BJ (cell line): ENCODE measurements around the gene SAPCD2. TPM values are rescaled to one million over a fixed set of nuclear protein-coding genes. Genes with fewer than 3 reads are reported as not detected.
A peak's percentile ranks its signal among the peaks of the same experiment; 100 is the strongest.

Source experiments
- CTCF ChIA-PET: fragments of 350-600 bp; formaldehyde crosslinking; extraction: SDS; loops from one replicate; lab custom pipeline; 2021; ENCODE audit warnings: antibody characterized with exemption, inconsistent platforms; lab: Yijun Ruan, JAX
- POLR2A ChIA-PET: fragments of 300-600 bp; sonication (Branson Sonifier 250); formaldehyde crosslinking; extraction: SDS; loops from one replicate; lab custom pipeline; 2021; ENCODE audit warnings: antibody characterized with exemption; lab: Charles Lee
- DNase-seq: peaks from one replicate; pipeline ENCODE4 v3.0.0-alpha.2; 2011; ENCODE audit warnings: low read depth
- H3K27me3 ChIP-seq: 2 replicates; pipeline ENCODE4 v1.6.0; 2011; ENCODE audit warnings: low read length; ENCODE audit not compliant: control insufficient read depth, insufficient read depth
- H3K36me3 ChIP-seq: 2 replicates; pipeline ENCODE4 v1.5.1; 2011; ENCODE audit warnings: low read length; ENCODE audit not compliant: control insufficient read depth, insufficient read depth
- H3K4me3 ChIP-seq: 2 replicates; pipeline ENCODE4 v1.5.1; 2011; ENCODE audit warnings: low read depth, mild to moderate bottlenecking, control low read depth, low read length
- CTCF ChIP-seq: IDR thresholded peaks from 2 replicates; pipeline ENCODE4 v1.5.1; 2011; ENCODE audit warnings: low read depth, mild to moderate bottlenecking, control low read depth, inconsistent platforms, low read length, moderate library complexity; ENCODE audit not compliant: insufficient read depth
- polyA plus RNA-seq: library from polyadenylated mRNA; depleted of rRNA; stranded (reverse); fragments of >200 nt; gene quantifications from 2 replicates; pipeline ENCODE4 v1.2.3, GENCODE V29; 2011

SAPCD2 gene
- polyA plus RNA-seq, 1 experiment: 8.6 TPM

- ChIA-PET CTCF (interaction anchor here (0.8 to 4.3 kb wide), 8 partner anchors 10 to 178 kb away, joined by 3 to 153 read pairs (median 11); partner anchors contain the start of genes ABCA2, CYSRT1 and SAPCD2), POLR2A (no interaction called here)
- Histone ChIP-seq H3K36me3 (peaks cover 1% of the 10 kb centered on the region; the same call in 1 of the 2 replicates), H3K27me3 (peaks cover 7% of the 10 kb centered on the region; the same call in 1 of the 2 replicates), H3K4me3 (peak overlapping the region; percentile 55)
- DNase-seq: no peak
- no peak for TF ChIP-seq CTCF
Observed at GRCh38 chr9:137045294-137046087, 24.9 kb downstream of the SAPCD2 start.

- DNase-seq: no peak
- Histone ChIP-seq H3K4me3 (peak overlapping the region; percentile 55), H3K27me3 (peaks cover 7% of the 10 kb centered on the region; the same call in 1 of the 2 replicates), H3K36me3 (peaks cover 5% of the 10 kb centered on the region)
- TF ChIP-seq CTCF: no peak
- POLR2A ChIA-PET: no interaction called here
- CTCF ChIA-PET: interaction anchor here (1.4 to 3.0 kb wide), 4 partner anchors 10 to 23 kb away, joined by 4 to 21 read pairs (median 10); partner anchors contain the start of gene ABCA2
Observed at GRCh38 chr9:137044502-137045177, 25.7 kb downstream of the SAPCD2 start.

GRCh38 chr9:137044037-137044436 is 26.3 kb downstream of the SAPCD2 start:
- peaks cover 11% of the 10 kb centered on the region for H3K36me3 ChIP-seq
- no peak overlapping the region for H3K4me3 ChIP-seq
- no peak for TF ChIP-seq CTCF
- ChIA-PET CTCF (interaction anchor here (2.0 to 3.0 kb wide), 3 partner anchors 9 to 20 kb away, joined by 7 to 21 read pairs (median 14); partner anchors contain the start of gene ABCA2), POLR2A (no interaction called here)
- no peak for DNase-seq
- H3K27me3 ChIP-seq: peaks cover 2% of the 10 kb centered on the region; the same call in 1 of the 2 replicates

GRCh38 chr9:137042751-137043727 is 27.3 kb downstream of the SAPCD2 start:
- ChIA-PET CTCF (interaction anchor here (2.0 to 3.0 kb wide), 3 partner anchors 8 to 21 kb away, joined by 7 to 21 read pairs (median 14); partner anchors contain the start of gene ABCA2), POLR2A (no interaction called here)
- Histone ChIP-seq H3K27me3 (peaks cover 2% of the 10 kb centered on the region; the same call in 1 of the 2 replicates), H3K4me3 (no peak overlapping the region), H3K36me3 (peaks cover 16% of the 10 kb centered on the region)
- DNase-seq: no peak
- no peak for TF ChIP-seq CTCF
